Dendritic cell treated with granulocyte-macrophage colony-stimulating factor and Interleukin-4, amounts not matched to agents 40 ng/mL and 50 ng/mL, for 4 days (primary cell): ENCODE results near the gene HKDC1.
"Not testable (repeated sequence)": the region's sequence is repeated elsewhere in the genome, so short reads cannot be mapped to it uniquely, and the experiment has no call there.

Source experiments
- H3K27ac Mint-ChIP-seq: one replicate; pipeline ENCODE4 v1.8.0; 2022; ENCODE audit warnings: mild to moderate bottlenecking, mixed read lengths
- H3K27me3 Mint-ChIP-seq: one replicate; pipeline ENCODE4 v1.8.0; 2022; ENCODE audit warnings: mild to moderate bottlenecking, mixed read lengths
- H3K36me3 Mint-ChIP-seq: one replicate; pipeline ENCODE4 v1.8.0; 2022; ENCODE audit warnings: low read depth, mixed read lengths
- H3K4me1 Mint-ChIP-seq: one replicate; pipeline ENCODE4 v1.8.0; 2022; ENCODE audit warnings: low read depth, mixed read lengths
- H3K4me3 Mint-ChIP-seq: one replicate; pipeline ENCODE4 v1.8.0; 2022; ENCODE audit warnings: mild to moderate bottlenecking, moderate library complexity, mixed read lengths
- H3K9me3 Mint-ChIP-seq: one replicate; pipeline ENCODE4 v1.8.0; 2022; ENCODE audit warnings: mixed read lengths
- intact Hi-C: fragments of 100-400 bp; cut with micrococcal nuclease; formaldehyde crosslinking; loops from one replicate; pipeline ENCODE4 v1.15.0; 2022

Gene HKDC1

GRCh38 chr10:69220041-69220451, at the start of gene HKDC1:
Gene HKDC1 (plus strand): TSS chr10:69220332. CDS start chr10:69220436, 104 bp downstream.
- intact Hi-C loops: no loop called here

GRCh38 chr10:69172241-69172982, 47.7 kb upstream of the HKDC1 start:
- Mint-ChIP-seq H3K4me3 (no peak overlapping the region), H3K36me3 (peaks cover 62% of the 10 kb centered on the region), H3K27me3 (no peaks in the 10 kb centered on the region), H3K9me3 (no peaks in the 10 kb centered on the region), H3K27ac (no peak overlapping the region), H3K4me1 (no peaks in the 10 kb centered on the region)
- intact Hi-C loops: no loop called here

More at GRCh38 chr10:69220041-69220451, at the start of gene HKDC1:
- no peak within 1 kb of the TSS for H3K27ac Mint-ChIP-seq
- H3K4me3 Mint-ChIP-seq: no peak within 1 kb of the TSS
- no peaks in the 10 kb centered on the region for H3K27me3 Mint-ChIP-seq
- H3K4me1 Mint-ChIP-seq: peaks cover 22% of the 10 kb centered on the region
- no peaks in the 10 kb centered on the region for H3K36me3 Mint-ChIP-seq
- peaks cover under 1% of the 10 kb centered on the region for H3K9me3 Mint-ChIP-seq

GRCh38 chr10:69175326-69175725, 44.8 kb upstream of the HKDC1 start:
- H3K9me3 Mint-ChIP-seq, H3K27ac Mint-ChIP-seq, H3K4me1 Mint-ChIP-seq, intact Hi-C loops, H3K4me3 Mint-ChIP-seq, H3K27me3 Mint-ChIP-seq: not testable (repeated sequence)
- peaks cover 38% of the 10 kb centered on the region for H3K36me3 Mint-ChIP-seq

GRCh38 chr10:69176823-69177222, 43.3 kb upstream of the HKDC1 start:
- H3K9me3 Mint-ChIP-seq: no peaks in the 10 kb centered on the region
- intact Hi-C loops: no loop called here
- H3K4me3 Mint-ChIP-seq: no peak overlapping the region
- no peak overlapping the region for H3K27ac Mint-ChIP-seq
- peaks cover 19% of the 10 kb centered on the region for H3K4me1 Mint-ChIP-seq
- H3K27me3 Mint-ChIP-seq: no peaks in the 10 kb centered on the region
- peaks cover 26% of the 10 kb centered on the region for H3K36me3 Mint-ChIP-seq

DNA sequence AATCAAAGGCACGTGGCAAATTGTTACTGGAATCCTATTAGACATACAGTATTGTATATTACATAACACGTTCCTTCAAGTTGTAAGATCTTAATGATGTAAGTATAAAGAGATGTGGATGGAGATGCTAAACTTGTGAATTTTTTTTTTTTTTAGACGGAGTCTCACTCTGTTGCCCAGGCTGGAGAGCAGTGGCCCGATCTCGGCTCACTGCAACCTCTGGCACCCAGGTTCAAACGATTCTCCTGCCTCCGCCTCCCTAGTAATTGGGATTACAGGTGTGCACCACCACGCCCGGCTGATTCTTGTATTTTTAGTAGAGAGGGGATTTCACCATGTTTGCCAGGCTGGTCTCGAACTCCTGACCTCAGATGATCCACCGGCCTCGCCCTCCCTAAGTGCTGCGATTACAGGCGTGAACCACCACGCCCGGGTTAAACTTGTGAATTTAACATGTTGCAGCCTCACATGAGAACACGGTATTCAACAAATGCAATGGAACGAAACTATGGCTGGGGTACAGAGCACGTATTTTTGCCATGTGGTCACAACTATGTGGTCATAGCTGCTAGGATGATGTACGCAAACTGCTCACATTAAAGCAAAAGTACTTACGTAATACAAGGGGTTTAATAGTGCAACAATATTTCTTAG, 40.9 kb upstream of the HKDC1 start:
- H3K9me3 Mint-ChIP-seq: no peaks in the 10 kb centered on the region
- H3K4me3 Mint-ChIP-seq: peak overlapping the region; percentile 95
- H3K27me3 Mint-ChIP-seq: no peaks in the 10 kb centered on the region
- H3K27ac Mint-ChIP-seq: peak overlapping the region; percentile 99
- intact Hi-C loops: loop anchor here (1.0 kb wide), 1 partner anchor 56 kb away; no protein-coding TSS in a partner anchor
- H3K4me1 Mint-ChIP-seq: peaks cover 25% of the 10 kb centered on the region
- H3K36me3 Mint-ChIP-seq: peaks cover 26% of the 10 kb centered on the region

GRCh38 chr10:69179743-69180524, 40.2 kb upstream of the HKDC1 start, which contains the start of gene SUPV3L1:
Gene SUPV3L1 (plus strand): TSS chr10:69180234. CDS start chr10:69180292, 58 bp downstream.
- no peaks in the 10 kb centered on the region for H3K27me3 Mint-ChIP-seq
- peak within 1 kb of the TSS; percentile 95 for H3K4me3 Mint-ChIP-seq
- intact Hi-C loops: loop anchor here (1.0 to 5.0 kb wide), 2 partner anchors 57 to 193 kb away; partner anchors contain the start of gene KIFBP
- no peaks in the 10 kb centered on the region for H3K9me3 Mint-ChIP-seq
- peak within 1 kb of the TSS; percentile 99 for H3K27ac Mint-ChIP-seq
- H3K36me3 Mint-ChIP-seq: peaks cover 31% of the 10 kb centered on the region
- H3K4me1 Mint-ChIP-seq: peaks cover 25% of the 10 kb centered on the region

DNA sequence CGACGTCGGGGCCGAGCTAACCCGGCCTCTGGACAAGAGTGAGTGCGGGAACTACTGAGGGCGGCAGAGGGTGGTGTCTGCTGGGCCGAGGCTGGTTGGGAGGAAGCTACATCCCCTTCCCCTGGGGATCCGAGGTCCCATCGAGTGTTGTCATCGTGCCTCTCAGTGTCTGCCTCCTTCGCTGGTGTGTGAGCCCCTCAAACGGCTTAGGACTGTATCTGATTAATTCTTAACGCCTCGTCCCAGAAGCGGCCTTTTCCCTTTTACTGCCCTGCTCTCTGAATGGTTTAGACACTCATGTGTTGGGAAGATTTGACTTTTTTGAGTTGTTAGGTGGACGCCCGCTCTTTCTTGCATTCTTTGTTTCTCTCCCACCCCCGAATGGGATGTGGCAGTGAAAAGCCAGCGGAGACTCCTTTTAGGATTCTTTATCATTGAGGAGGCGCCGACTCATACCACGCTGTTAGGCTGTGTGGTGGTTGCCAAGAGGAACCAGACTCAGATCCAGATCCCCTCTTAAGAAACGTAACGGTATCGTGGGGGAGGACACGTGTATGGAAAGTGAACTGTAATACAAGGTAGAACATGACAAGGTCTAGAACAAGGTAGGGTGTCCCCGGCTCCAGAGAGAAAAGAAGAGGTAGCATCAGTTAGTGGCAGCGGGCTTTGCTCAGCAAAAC, 39.5 kb upstream of the HKDC1 start:
- Mint-ChIP-seq H3K9me3 (no peaks in the 10 kb centered on the region), H3K27ac (peak overlapping the region; percentile 99), H3K4me1 (peaks cover 25% of the 10 kb centered on the region), H3K4me3 (peak overlapping the region; percentile 95), H3K36me3 (peaks cover 37% of the 10 kb centered on the region), H3K27me3 (no peaks in the 10 kb centered on the region)
- intact Hi-C loops: loop anchor here (5.0 kb wide), 1 partner anchor 193 kb away; the partner anchor contains the start of gene KIFBP

GRCh38 chr10:69181433-69181832, 38.7 kb upstream of the HKDC1 start:
- peaks cover 25% of the 10 kb centered on the region for H3K4me1 Mint-ChIP-seq
- H3K4me3 Mint-ChIP-seq: no peak overlapping the region
- intact Hi-C loops: loop anchor here (5.0 kb wide), 1 partner anchor 194 kb away; the partner anchor contains the start of gene KIFBP

GRCh38 chr10:69182005-69182404, 38.1 kb upstream of the HKDC1 start:
- peaks cover 51% of the 10 kb centered on the region for H3K36me3 Mint-ChIP-seq
- H3K27ac Mint-ChIP-seq: no peak overlapping the region
- H3K27me3 Mint-ChIP-seq: no peaks in the 10 kb centered on the region
- peaks cover 25% of the 10 kb centered on the region for H3K4me1 Mint-ChIP-seq
- no peaks in the 10 kb centered on the region for H3K9me3 Mint-ChIP-seq
- intact Hi-C loops: loop anchor here (5.0 kb wide), 1 partner anchor 195 kb away; the partner anchor contains the start of gene KIFBP
- no peak overlapping the region for H3K4me3 Mint-ChIP-seq

More at GRCh38 chr10:69181433-69181832, 38.7 kb upstream of the HKDC1 start:
- H3K9me3 Mint-ChIP-seq: no peaks in the 10 kb centered on the region
- H3K27ac Mint-ChIP-seq: peak overlapping the region; percentile 99
- H3K36me3 Mint-ChIP-seq: peaks cover 45% of the 10 kb centered on the region
- no peaks in the 10 kb centered on the region for H3K27me3 Mint-ChIP-seq

GRCh38 chr10:69186524-69186923, 33.6 kb upstream of the HKDC1 start:
- Mint-ChIP-seq H3K4me1 (peaks cover 8% of the 10 kb centered on the region), H3K27me3 (no peaks in the 10 kb centered on the region), H3K9me3 (no peaks in the 10 kb centered on the region), H3K27ac (no peak overlapping the region), H3K4me3 (no peak overlapping the region), H3K36me3 (peaks cover 83% of the 10 kb centered on the region)
- intact Hi-C loops: no loop called here

DNA sequence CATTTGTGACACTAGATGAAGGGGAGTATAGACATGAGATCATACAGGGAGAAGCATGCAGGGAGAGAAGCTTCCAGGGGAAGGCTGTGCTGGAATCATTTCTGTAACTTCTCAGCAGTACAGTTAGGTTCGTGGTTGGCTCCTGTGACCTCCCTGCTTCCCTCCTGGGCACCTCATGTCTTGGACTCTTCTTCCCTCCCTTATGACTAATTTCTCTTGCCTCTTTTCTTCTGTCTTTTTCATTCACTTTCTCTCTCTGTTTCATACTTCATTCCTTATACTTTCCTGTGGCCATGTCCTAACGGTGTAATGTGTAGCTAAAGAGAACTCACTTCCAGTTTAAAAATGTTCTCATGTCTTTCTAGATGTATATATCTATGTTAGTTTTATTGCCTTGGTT, 19.1 kb upstream of the HKDC1 start:
- H3K27me3 Mint-ChIP-seq: no peaks in the 10 kb centered on the region
- intact Hi-C loops: no loop called here

GRCh38 chr10:69202332-69202731, 17.8 kb upstream of the HKDC1 start:
- Mint-ChIP-seq H3K27me3 (no peaks in the 10 kb centered on the region), H3K4me1 (no peaks in the 10 kb centered on the region), H3K27ac (no peak overlapping the region), H3K9me3 (no peaks in the 10 kb centered on the region), H3K36me3 (peaks cover 90% of the 10 kb centered on the region), H3K4me3 (no peak overlapping the region)
- intact Hi-C loops: no loop called here

More for the DNA sequence above, 19.1 kb upstream of the HKDC1 start:
- no peak overlapping the region for H3K27ac Mint-ChIP-seq
- peaks cover 83% of the 10 kb centered on the region for H3K36me3 Mint-ChIP-seq
- H3K9me3 Mint-ChIP-seq: no peaks in the 10 kb centered on the region
- H3K4me1 Mint-ChIP-seq: no peaks in the 10 kb centered on the region
- H3K4me3 Mint-ChIP-seq: no peak overlapping the region

GRCh38 chr10:69208761-69209160, 11.4 kb upstream of the HKDC1 start:
- H3K9me3 Mint-ChIP-seq: no peaks in the 10 kb centered on the region
- H3K27ac Mint-ChIP-seq: peak overlapping the region; percentile 71
- H3K4me3 Mint-ChIP-seq: no peak overlapping the region
- H3K4me1 Mint-ChIP-seq: peaks cover 23% of the 10 kb centered on the region
- H3K27me3 Mint-ChIP-seq: peaks cover 1% of the 10 kb centered on the region
- intact Hi-C loops: no loop called here
- peaks cover 56% of the 10 kb centered on the region for H3K36me3 Mint-ChIP-seq
